ENCODE measurements around the gene SMAD6. TPM values are rescaled to one million over a fixed set of nuclear protein-coding genes. Genes with fewer than 3 reads are reported as not detected.
A peak's percentile ranks its signal among the peaks of the same experiment; 100 is the strongest.

Gene SMAD6
- total and polyA plus RNA-seq, 2 donors = 1.0 to 2.8 TPM

DNA sequence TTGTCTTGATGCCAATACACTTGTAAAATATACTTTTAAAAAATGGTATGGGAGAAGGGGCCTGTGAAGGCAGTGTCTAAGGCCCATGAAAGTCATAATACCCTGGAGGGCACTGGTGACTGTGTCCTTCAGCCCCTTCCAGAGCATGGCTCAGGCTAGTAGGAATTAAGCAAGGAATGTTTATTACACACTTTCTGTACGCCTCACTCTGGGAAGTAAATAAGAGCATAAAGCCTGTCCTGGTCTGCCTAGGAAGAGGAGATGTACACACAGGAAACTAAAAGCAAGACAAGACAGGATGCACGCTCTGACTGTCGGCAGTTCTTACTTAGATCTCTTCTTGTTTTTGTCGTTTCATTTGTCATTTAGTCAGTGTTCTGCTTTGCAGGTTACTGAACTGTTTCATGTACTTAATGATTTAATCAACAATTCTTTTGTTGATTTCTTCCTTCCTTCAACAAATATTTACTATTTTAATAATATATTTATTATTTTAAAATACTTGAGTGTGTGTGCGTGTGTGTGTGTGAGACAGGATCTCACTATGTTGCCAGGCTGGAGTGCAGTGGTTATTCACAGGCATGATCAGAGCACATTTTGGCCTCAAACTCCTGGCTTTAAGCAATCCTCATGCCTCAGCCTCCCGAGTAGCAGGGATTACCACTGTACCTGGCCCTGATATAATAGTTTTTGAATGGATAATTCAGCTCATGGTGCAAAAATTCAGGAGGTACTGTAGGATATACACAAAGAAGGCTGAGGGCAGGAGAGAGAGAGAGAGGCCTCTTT lies 9.0 kb upstream of the SMAD6 start:
- no peaks in the 10 kb centered on the region for H3K36me3 ChIP-seq (ENCODE audit: control insufficient read depth in 2 of 2, insufficient read depth in 2 of 2, low read length in 1 of 2)
- peaks cover 0 to 19% of the 10 kb centered on the region in 2 donors for H3K4me1 ChIP-seq (ENCODE audit: control insufficient read depth in 2 of 2, insufficient read depth in 2 of 2, low read length in 2 of 2)
- H3K4me3 ChIP-seq (ENCODE audit: low read length in 2 of 2) = no peak overlapping the region
- 39% methylated on average over 6 of the region's 6 CpGs for WGBS
- H3K27me3 ChIP-seq (ENCODE audit: control insufficient read depth in 2 of 2, insufficient read depth in 1 of 2, low read length in 1 of 2) = no peaks in the 10 kb centered on the region
- peak overlapping the region; percentile 82 to 90 for H3K27ac ChIP-seq (ENCODE audit: low read depth in 1 of 2, low read length in 1 of 2)
- no peaks in the 10 kb centered on the region for H3K9me3 ChIP-seq (ENCODE audit: control insufficient read depth in 2 of 2, insufficient read depth in 1 of 2, low read length in 1 of 2)
- peak in 6 of 9 donors; percentile 36 to 84 (median 56) for DNase-seq (ENCODE audit: low read depth in 6 of 9, low spot score in 9 of 9)

DNA sequence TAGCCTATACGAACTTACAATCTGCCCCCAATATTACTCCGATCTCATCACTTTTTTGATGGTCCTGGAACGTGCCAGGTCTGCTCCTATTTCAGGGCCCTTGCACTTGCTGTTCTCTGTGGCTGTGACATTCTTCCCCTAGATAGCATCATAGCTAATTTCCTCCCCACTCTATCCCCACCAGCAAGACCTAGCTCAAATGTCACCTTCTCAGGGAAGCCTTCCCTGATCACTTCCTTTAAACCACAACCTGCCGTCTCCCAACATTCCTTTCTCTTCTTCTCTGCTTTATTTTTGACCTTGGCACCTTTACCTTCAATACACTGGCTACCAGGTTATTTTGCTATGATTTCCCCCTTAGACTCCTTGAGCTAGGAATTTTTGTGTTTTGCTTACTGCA lies 5.3 kb upstream of the SMAD6 start:
- WGBS = 97% methylated on average over 4 of the region's 4 CpGs
- peaks cover 5 to 23% of the 10 kb centered on the region in 2 donors for H3K4me1 ChIP-seq (ENCODE audit: control insufficient read depth in 2 of 2, insufficient read depth in 2 of 2, low read length in 2 of 2)
- H3K4me3 ChIP-seq (ENCODE audit: low read length in 2 of 2) = no peak overlapping the region
- no peaks in the 10 kb centered on the region for H3K36me3 ChIP-seq (ENCODE audit: control insufficient read depth in 2 of 2, insufficient read depth in 2 of 2, low read length in 1 of 2)
- H3K9me3 ChIP-seq (ENCODE audit: control insufficient read depth in 2 of 2, insufficient read depth in 1 of 2, low read length in 1 of 2) = no peaks in the 10 kb centered on the region
- no peak for DNase-seq (ENCODE audit: low read depth in 6 of 9, low spot score in 9 of 9)
- peaks cover 0 to 4% of the 10 kb centered on the region in 2 donors for H3K27me3 ChIP-seq (ENCODE audit: control insufficient read depth in 2 of 2, insufficient read depth in 1 of 2, low read length in 1 of 2)
- no peak overlapping the region for H3K27ac ChIP-seq (ENCODE audit: low read depth in 1 of 2, low read length in 1 of 2)

DNA sequence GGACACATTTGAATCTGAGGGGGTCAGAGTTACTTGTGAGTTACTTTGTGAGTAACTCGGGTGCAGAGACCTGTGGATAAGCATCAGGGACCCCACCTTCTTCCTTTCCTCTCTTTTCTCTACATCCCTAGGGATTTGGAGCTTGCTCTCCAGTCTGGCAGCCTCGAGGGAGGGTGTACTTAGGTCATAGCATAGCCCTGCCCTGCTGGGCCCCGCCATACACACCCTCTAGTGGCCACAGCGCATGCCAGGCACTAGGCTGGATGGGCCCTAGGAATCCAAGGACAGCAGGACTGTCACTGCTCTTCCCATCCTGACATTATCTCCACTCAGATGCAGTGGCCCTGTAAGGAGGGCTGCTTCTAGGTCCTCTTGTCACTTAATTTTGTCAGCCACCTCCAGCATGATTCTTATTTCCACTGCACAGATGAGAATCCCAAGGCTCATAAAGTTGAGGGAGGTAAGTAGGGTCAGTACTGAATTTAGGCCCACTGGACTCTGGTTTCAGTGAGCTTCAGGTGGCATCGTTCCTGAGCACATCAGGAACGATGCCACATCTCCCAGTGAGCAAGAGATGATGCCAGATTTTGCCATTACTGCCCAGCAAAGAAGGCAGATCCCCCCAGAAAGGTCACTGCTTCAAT lies 3.6 kb upstream of the SMAD6 start:
- Histone ChIP-seq H3K4me3 (ENCODE audit: low read length in 2 of 2) (no peak overlapping the region), H3K36me3 (ENCODE audit: control insufficient read depth in 2 of 2, insufficient read depth in 2 of 2, low read length in 1 of 2) (no peaks in the 10 kb centered on the region), H3K27me3 (ENCODE audit: control insufficient read depth in 2 of 2, insufficient read depth in 1 of 2, low read length in 1 of 2) (peaks cover 14 to 21% of the 10 kb centered on the region in 2 donors), H3K9me3 (ENCODE audit: control insufficient read depth in 2 of 2, insufficient read depth in 1 of 2, low read length in 1 of 2) (no peaks in the 10 kb centered on the region), H3K27ac (ENCODE audit: low read depth in 1 of 2, low read length in 1 of 2) (no peak overlapping the region), H3K4me1 (ENCODE audit: control insufficient read depth in 2 of 2, insufficient read depth in 2 of 2, low read length in 2 of 2) (peaks cover 13 to 19% of the 10 kb centered on the region in 2 donors)
- 69% methylated on average over 6 of the region's 6 CpGs for WGBS
- DNase-seq (ENCODE audit: low read depth in 6 of 9, low spot score in 9 of 9) = no peak

DNA sequence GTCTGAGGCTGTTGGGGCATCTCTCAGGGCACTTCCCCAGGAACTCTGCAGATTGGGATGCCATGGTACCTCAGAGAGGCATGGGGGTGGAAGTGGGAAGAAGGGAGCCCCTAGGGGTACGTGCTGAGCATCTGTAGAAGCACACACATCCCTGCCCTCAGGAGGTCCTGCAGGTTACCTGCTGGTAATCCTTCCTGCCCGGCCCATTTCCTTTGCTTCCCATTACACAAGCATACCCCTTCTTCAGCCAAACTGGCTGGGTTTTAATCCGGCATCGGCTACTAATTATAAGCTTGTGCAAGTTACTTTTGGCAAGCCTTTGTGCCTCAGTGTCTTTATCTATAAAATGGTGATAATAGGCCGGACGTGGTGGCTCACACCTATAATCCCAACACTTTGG lies 3.1 kb upstream of the SMAD6 start:
- Histone ChIP-seq H3K4me3 (ENCODE audit: low read length in 2 of 2) (no peak overlapping the region), H3K36me3 (ENCODE audit: control insufficient read depth in 2 of 2, insufficient read depth in 2 of 2, low read length in 1 of 2) (no peaks in the 10 kb centered on the region), H3K4me1 (ENCODE audit: control insufficient read depth in 2 of 2, insufficient read depth in 2 of 2, low read length in 2 of 2) (peaks cover 18 to 19% of the 10 kb centered on the region in 2 donors), H3K27ac (ENCODE audit: low read depth in 1 of 2, low read length in 1 of 2) (no peak overlapping the region), H3K27me3 (ENCODE audit: control insufficient read depth in 2 of 2, insufficient read depth in 1 of 2, low read length in 1 of 2) (peaks cover 19 to 26% of the 10 kb centered on the region in 2 donors), H3K9me3 (ENCODE audit: control insufficient read depth in 2 of 2, insufficient read depth in 1 of 2, low read length in 1 of 2) (no peaks in the 10 kb centered on the region)
- DNase-seq (ENCODE audit: low read depth in 6 of 9, low spot score in 9 of 9) = no peak
- 96% methylated on average over 6 of the region's 6 CpGs for WGBS

DNA sequence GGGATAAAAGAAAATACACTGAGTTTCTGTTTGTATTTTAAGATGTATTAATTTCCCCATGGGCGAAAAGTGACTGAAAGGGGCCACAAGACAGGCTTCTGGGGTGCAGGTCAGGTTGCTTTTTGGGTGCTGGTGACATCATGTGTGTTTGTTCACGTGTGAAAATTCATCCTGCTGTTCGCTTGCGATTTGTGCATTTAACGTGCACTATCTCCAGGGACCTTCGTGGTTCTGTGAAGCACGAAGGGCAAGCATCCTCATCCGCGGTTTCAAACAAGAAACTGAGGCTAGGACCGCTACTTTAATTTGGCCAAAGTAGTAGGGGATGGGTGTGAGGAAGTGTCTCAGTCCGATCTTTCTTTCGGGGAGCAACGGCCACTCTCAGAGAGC lies 1.6 kb upstream of the SMAD6 start:
- H3K4me1 ChIP-seq (ENCODE audit: control insufficient read depth in 2 of 2, insufficient read depth in 2 of 2, low read length in 2 of 2) = peaks cover 19 to 30% of the 10 kb centered on the region in 2 donors
- H3K27ac ChIP-seq (ENCODE audit: low read depth in 1 of 2, low read length in 1 of 2) = peak overlapping the region in 1 of 2 donors; percentile 32
- H3K9me3 ChIP-seq (ENCODE audit: control insufficient read depth in 2 of 2, insufficient read depth in 1 of 2, low read length in 1 of 2) = no peaks in the 10 kb centered on the region
- WGBS = 13% methylated on average over 13 of the region's 13 CpGs
- H3K4me3 ChIP-seq (ENCODE audit: low read length in 2 of 2) = peak overlapping the region; percentile 52 to 76
- H3K27me3 ChIP-seq (ENCODE audit: control insufficient read depth in 2 of 2, insufficient read depth in 1 of 2, low read length in 1 of 2) = peaks cover 28 to 40% of the 10 kb centered on the region in 2 donors
- peak in 1 of 9 donors; percentile 18 for DNase-seq (ENCODE audit: low read depth in 6 of 9, low spot score in 9 of 9)
- H3K36me3 ChIP-seq (ENCODE audit: control insufficient read depth in 2 of 2, insufficient read depth in 2 of 2, low read length in 1 of 2) = no peaks in the 10 kb centered on the region

DNA sequence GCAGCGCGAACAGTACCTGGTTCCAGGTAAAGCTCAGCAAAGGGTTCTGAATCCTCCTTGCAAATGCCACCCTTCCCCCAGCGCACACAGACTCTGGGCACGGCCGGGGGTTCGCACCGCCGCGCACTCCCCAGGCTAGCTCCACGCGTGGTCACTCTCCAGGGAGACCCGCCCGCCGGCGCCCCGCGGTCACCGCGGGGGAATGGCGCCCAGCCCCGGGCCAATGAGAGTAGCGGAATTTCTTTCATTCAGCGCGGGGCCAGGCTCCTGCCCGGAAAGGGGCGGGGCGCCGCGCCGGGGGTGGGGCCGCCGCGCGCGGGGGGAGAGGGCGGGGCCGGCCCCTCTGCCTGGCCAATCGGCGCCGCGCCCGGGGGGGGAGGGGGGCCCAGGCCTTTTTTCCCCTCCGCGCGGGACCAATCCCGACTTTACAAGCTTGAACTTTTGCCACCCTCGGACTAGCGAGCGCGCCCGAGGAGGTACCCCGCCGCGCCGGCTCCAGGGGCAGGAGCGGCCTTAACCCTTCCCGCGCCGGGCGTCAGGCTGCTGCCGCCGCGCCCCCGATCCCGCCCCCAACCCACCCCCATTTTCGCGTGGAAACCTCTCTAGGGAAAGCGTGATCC lies 1.1 kb upstream of the SMAD6 start:
- H3K27ac ChIP-seq (ENCODE audit: low read depth in 1 of 2, low read length in 1 of 2) = peak overlapping the region in 1 of 2 donors; percentile 75
- under 1% methylated on average over 68 of the region's 68 CpGs for WGBS
- peak in 8 of 9 donors; percentile 42 to 92 (median 83) for DNase-seq (ENCODE audit: low read depth in 6 of 9, low spot score in 9 of 9)
- peak overlapping the region; percentile 52 to 76 for H3K4me3 ChIP-seq (ENCODE audit: low read length in 2 of 2)
- no peaks in the 10 kb centered on the region for H3K36me3 ChIP-seq (ENCODE audit: control insufficient read depth in 2 of 2, insufficient read depth in 2 of 2, low read length in 1 of 2)
- H3K9me3 ChIP-seq (ENCODE audit: control insufficient read depth in 2 of 2, insufficient read depth in 1 of 2, low read length in 1 of 2) = no peaks in the 10 kb centered on the region
- H3K4me1 ChIP-seq (ENCODE audit: control insufficient read depth in 2 of 2, insufficient read depth in 2 of 2, low read length in 2 of 2) = peaks cover 19 to 30% of the 10 kb centered on the region in 2 donors
- peaks cover 28 to 45% of the 10 kb centered on the region in 2 donors for H3K27me3 ChIP-seq (ENCODE audit: control insufficient read depth in 2 of 2, insufficient read depth in 1 of 2, low read length in 1 of 2)

DNA sequence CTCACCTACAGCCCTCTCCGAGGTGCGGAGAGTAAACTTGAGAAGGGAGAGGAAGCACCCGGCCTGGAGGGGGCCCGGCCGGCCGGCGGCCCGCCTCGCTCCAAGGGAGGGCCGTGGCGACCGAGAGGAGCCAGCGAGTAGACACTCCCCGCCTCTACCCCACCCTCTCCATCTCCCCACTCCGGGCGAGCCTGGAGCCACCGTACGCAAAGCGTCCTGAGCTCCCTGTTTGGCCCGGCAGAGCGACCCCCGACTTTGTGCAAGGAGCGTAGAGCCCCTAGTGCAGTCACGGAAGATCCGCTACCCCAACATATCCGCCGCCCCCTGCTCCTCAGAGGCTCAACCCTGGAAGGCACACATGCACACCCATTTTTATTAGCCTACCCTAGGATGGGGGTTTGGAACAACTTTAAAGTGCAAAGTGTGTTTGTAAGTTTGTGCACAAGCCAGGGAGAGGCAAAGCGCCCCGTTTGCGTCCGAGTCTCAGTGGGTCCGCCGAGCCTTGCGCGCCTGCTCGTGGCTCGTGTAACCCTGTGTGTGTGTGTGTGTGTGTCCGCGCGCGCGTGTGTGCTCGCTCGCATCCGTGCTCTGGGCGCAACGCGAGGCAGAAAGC lies 508 bp upstream of the SMAD6 start:
- Histone ChIP-seq H3K4me3 (ENCODE audit: low read length in 2 of 2) (peak overlapping the region; percentile 52 to 76), H3K36me3 (ENCODE audit: control insufficient read depth in 2 of 2, insufficient read depth in 2 of 2, low read length in 1 of 2) (no peaks in the 10 kb centered on the region), H3K27ac (ENCODE audit: low read depth in 1 of 2, low read length in 1 of 2) (peak overlapping the region; percentile 8 to 75), H3K4me1 (ENCODE audit: control insufficient read depth in 2 of 2, insufficient read depth in 2 of 2, low read length in 2 of 2) (peaks cover 19 to 30% of the 10 kb centered on the region in 2 donors), H3K9me3 (ENCODE audit: control insufficient read depth in 2 of 2, insufficient read depth in 1 of 2, low read length in 1 of 2) (no peaks in the 10 kb centered on the region), H3K27me3 (ENCODE audit: control insufficient read depth in 2 of 2, insufficient read depth in 1 of 2, low read length in 1 of 2) (peaks cover 28 to 51% of the 10 kb centered on the region in 2 donors)
- under 1% methylated on average over 48 of the region's 48 CpGs for WGBS
- DNase-seq (ENCODE audit: low read depth in 6 of 9, low spot score in 9 of 9) = peak in 6 of 9 donors; percentile 38 to 57 (median 52)

DNA sequence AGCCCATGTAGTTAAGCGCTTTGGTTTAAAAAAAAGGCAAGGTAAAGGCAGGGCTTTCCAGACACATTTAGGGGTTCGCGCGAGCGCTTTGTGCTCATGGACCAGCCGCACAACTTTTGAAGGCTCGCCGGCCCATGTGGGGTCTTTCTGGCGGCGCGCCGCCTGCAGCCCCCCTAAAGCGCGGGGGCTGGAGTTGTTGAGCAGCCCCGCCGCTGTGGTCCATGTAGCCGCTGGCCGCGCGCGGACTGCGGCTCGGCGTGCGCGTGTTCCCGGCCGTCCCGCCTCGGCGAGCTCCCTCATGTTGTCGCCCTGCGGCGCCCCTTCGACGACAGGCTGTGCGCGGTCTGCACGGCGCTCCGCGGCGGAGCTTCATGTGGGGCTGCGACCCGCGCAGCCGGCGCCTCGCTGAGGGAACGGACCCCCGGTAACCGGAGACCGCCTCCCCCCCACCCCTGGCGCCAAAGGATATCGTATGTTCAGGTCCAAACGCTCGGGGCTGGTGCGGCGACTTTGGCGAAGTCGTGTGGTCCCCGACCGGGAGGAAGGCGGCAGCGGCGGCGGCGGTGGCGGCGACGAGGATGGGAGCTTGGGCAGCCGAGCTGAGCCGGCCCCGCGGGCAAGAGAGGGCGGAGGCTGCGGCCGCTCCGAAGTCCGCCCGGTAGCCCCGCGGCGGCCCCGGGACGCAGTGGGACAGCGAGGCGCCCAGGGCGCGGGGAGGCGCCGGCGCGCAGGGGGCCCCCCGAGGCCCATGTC lies 927 bp downstream of the SMAD6 start:
- Histone ChIP-seq H3K36me3 (ENCODE audit: control insufficient read depth in 2 of 2, insufficient read depth in 2 of 2, low read length in 1 of 2) (no peaks in the 10 kb centered on the region), H3K4me3 (ENCODE audit: low read length in 2 of 2) (peak overlapping the region; percentile 52 to 76), H3K27ac (ENCODE audit: low read depth in 1 of 2, low read length in 1 of 2) (no peak overlapping the region), H3K27me3 (ENCODE audit: control insufficient read depth in 2 of 2, insufficient read depth in 1 of 2, low read length in 1 of 2) (peaks cover 28 to 62% of the 10 kb centered on the region in 2 donors), H3K9me3 (ENCODE audit: control insufficient read depth in 2 of 2, insufficient read depth in 1 of 2, low read length in 1 of 2) (no peaks in the 10 kb centered on the region), H3K4me1 (ENCODE audit: control insufficient read depth in 2 of 2, insufficient read depth in 2 of 2, low read length in 2 of 2) (peaks cover 19 to 30% of the 10 kb centered on the region in 2 donors)
- peak in 2 of 9 donors; percentile 11 to 52 for DNase-seq (ENCODE audit: low read depth in 6 of 9, low spot score in 9 of 9)
- WGBS = 2% methylated on average over 95 of the region's 95 CpGs
